ENCODE results near the gene BMI1.
"Not testable (repeated sequence)": the region's sequence is repeated elsewhere in the genome, so short reads cannot be mapped to it uniquely, and the experiment has no call there.

BMI1 gene

DNA sequence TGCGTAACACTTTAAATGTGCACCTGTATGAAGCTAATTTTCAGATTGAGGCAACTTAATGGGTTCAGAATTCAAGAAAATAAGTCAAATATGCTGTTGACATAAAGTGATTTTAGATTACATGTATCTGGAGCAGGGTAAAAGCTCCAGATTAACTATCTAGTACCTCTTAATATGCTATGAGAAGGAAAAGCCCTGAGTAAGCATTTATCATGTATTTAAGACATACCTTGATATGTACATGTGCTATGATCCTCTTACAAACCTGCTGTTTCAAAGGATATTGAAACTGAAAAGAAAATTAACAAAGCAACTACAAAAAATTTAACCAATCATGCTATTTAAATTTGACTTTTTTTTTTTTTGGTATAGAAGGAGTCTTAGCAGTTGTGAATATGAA is 28.9 kb downstream of the BMI1 start:
- no CpG with 5 or more reads among the region's 1 CpG for WGBS, 2 donors (ENCODE audit: extremely low coverage in 2 of 2, insufficient read length in 2 of 2, insufficient replicate concordance in 1 of 2)
- no peak for DNase-seq (ENCODE audit: low spot score)
- H2BK12ac ChIP-seq (ENCODE audit: low read length) = no peak overlapping the region

DNA sequence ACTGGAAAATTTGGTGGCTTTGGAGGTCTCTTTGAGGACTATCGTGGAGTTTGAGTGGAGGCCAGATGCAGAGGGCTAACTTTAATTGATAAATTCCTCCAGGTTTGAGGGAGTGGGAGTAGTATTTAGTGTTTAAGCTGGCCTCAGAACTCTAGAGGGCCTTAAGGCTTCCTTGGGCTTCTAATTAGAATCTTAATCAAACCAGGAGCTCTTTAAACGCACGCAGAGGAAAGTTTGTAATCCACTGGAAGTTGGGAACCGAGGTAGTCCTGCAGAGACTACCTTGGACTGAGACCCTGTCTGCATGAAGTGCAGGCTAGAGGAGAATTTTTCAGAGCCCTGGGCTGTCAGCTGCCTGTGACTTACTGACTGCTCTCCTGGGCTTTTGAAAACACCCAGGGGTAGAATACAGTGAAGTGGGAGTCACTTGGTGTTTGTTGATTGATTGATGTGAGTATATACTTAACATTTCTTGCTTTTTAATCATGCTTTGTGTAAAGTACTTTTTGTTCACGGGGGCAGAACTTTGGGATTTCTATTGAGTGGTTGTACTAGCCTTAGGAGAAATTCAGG is 30.3 kb downstream of the BMI1 start:
- no peak for DNase-seq (ENCODE audit: low spot score)
- no peak overlapping the region for H2BK120ac ChIP-seq (ENCODE audit: low read depth, low read length)
- no CpG with 5 or more reads among the region's 5 CpGs for WGBS, 2 donors (ENCODE audit: extremely low coverage in 2 of 2, insufficient read length in 2 of 2, insufficient replicate concordance in 1 of 2)
- H3K27me3 ChIP-seq (ENCODE audit: control insufficient read depth in 3 of 3, insufficient read depth in 3 of 3, low read depth in 1 of 3, low read length in 3 of 3) = peaks cover 0 to 66% (median 7%) of the 10 kb centered on the region in 3 experiments
- no peak overlapping the region for H3K14ac ChIP-seq (ENCODE audit: low read length)
- H3K79me1 ChIP-seq (ENCODE audit: low read depth, low read length) = no peaks in the 10 kb centered on the region
- no peak overlapping the region for H3K9ac ChIP-seq (ENCODE audit: low read depth, low read length, poor library complexity)
- peaks cover 0 to under 1% of the 10 kb centered on the region in 2 donors for H3K9me3 ChIP-seq (replicated peaks in 1 of 2; ENCODE audit: control insufficient read depth in 2 of 2, insufficient read depth in 1 of 2, low read depth in 1 of 2, low read length in 2 of 2)
- no peak overlapping the region for H3K4ac ChIP-seq (ENCODE audit: low read length)
- H2BK15ac ChIP-seq (ENCODE audit: low read length) = no peak overlapping the region
- H3K23ac ChIP-seq (ENCODE audit: low read depth, low read length, poor library complexity) = no peak overlapping the region
- no peak overlapping the region for H3K27ac ChIP-seq (replicated peaks; ENCODE audit: low read length)
- H2BK12ac ChIP-seq (ENCODE audit: low read length) = no peak overlapping the region
- H2AK5ac ChIP-seq (ENCODE audit: low read depth, low read length) = no peak overlapping the region
- no peak overlapping the region for H3K18ac ChIP-seq (ENCODE audit: low read length)
- no peaks in the 10 kb centered on the region for H3K4me1 ChIP-seq (ENCODE audit: control insufficient read depth in 2 of 2, insufficient read depth in 1 of 2, low read depth in 1 of 2, low read length in 2 of 2)
- H3K36me3 ChIP-seq (replicated peaks in 1 of 2; ENCODE audit: control insufficient read depth in 2 of 2, insufficient read depth in 2 of 2, low read length in 2 of 2) = no peaks in the 10 kb centered on the region
- H2AFZ ChIP-seq (ENCODE audit: low read length) = no peak overlapping the region
- no peak overlapping the region for H2BK5ac ChIP-seq (ENCODE audit: low read length)
- no peak overlapping the region for H4K91ac ChIP-seq (ENCODE audit: low read depth, low read length, poor library complexity)
- H3K4me3 ChIP-seq (ENCODE audit: low read length in 2 of 2) = no peak overlapping the region
- no peak overlapping the region for H4K8ac ChIP-seq (ENCODE audit: low read depth, low read length)
- no peak overlapping the region for H3K4me2 ChIP-seq (ENCODE audit: insufficient read depth, low read length, poor library complexity, severe bottlenecking)

More for the DNA sequence above, 28.9 kb downstream of the BMI1 start:
- peaks cover 0 to 7% of the 10 kb centered on the region in 2 donors for H3K9me3 ChIP-seq (replicated peaks in 1 of 2; ENCODE audit: control insufficient read depth in 2 of 2, insufficient read depth in 1 of 2, low read depth in 1 of 2, low read length in 2 of 2)
- H2BK120ac ChIP-seq (ENCODE audit: low read depth, low read length) = no peak overlapping the region
- H3K4me1 ChIP-seq (ENCODE audit: control insufficient read depth in 2 of 2, insufficient read depth in 1 of 2, low read depth in 1 of 2, low read length in 2 of 2) = no peaks in the 10 kb centered on the region
- H4K91ac ChIP-seq (ENCODE audit: low read depth, low read length, poor library complexity) = no peak overlapping the region
- H3K27me3 ChIP-seq (ENCODE audit: control insufficient read depth in 3 of 3, insufficient read depth in 3 of 3, low read depth in 1 of 3, low read length in 3 of 3) = peaks cover 14 to 76% (median 22%) of the 10 kb centered on the region in 3 experiments
- H3K4ac ChIP-seq (ENCODE audit: low read length) = no peak overlapping the region
- H3K9ac ChIP-seq (ENCODE audit: low read depth, low read length, poor library complexity) = no peak overlapping the region
- no peaks in the 10 kb centered on the region for H3K79me1 ChIP-seq (ENCODE audit: low read depth, low read length)
- no peak overlapping the region for H3K23ac ChIP-seq (ENCODE audit: low read depth, low read length, poor library complexity)
- H2BK5ac ChIP-seq (ENCODE audit: low read length) = no peak overlapping the region
- H2BK15ac ChIP-seq (ENCODE audit: low read length) = no peak overlapping the region
- no peak overlapping the region for H3K18ac ChIP-seq (ENCODE audit: low read length)
- no peak overlapping the region for H3K4me3 ChIP-seq (ENCODE audit: low read length in 2 of 2)
- H2AK5ac ChIP-seq (ENCODE audit: low read depth, low read length) = no peak overlapping the region
- H3K36me3 ChIP-seq (replicated peaks in 1 of 2; ENCODE audit: control insufficient read depth in 2 of 2, insufficient read depth in 2 of 2, low read length in 2 of 2) = no peaks in the 10 kb centered on the region
- no peak overlapping the region for H3K27ac ChIP-seq (replicated peaks; ENCODE audit: low read length)
- no peak overlapping the region for H4K8ac ChIP-seq (ENCODE audit: low read depth, low read length)
- H2AFZ ChIP-seq (ENCODE audit: low read length) = no peak overlapping the region
- no peak overlapping the region for H3K14ac ChIP-seq (ENCODE audit: low read length)
- H3K4me2 ChIP-seq (ENCODE audit: insufficient read depth, low read length, poor library complexity, severe bottlenecking) = no peak overlapping the region

DNA sequence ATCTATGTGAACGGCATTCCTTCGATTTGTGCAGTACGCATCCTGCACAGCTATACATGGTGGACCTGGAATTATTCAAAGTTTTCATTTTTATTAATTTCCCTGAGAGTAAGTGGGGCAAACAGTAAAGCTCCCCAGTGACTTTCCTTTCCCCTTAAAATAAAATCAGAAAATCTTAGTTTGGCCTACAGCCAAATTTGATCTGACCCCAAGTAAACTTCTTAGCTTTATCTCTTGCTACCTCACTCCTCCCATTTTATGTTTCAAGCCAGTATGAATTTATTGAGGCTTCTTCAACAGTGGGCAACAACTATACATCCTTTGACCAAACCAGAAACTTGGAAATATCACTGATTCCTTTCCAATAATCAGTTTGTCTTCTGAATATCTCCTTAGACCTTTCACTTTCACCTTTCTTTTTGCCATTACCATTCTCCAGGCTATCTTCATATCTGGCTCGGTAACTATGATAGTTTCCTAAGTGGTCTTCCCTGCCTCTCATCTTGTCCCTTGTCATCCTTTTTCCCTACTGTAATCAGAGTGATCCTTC is 35.5 kb downstream of the BMI1 start:
- Histone ChIP-seq H3K23ac (ENCODE audit: low read depth, low read length, poor library complexity) (no peak overlapping the region), H2BK5ac (ENCODE audit: low read length) (no peak overlapping the region), H2BK12ac (ENCODE audit: low read length) (no peak overlapping the region), H2AK5ac (ENCODE audit: low read depth, low read length) (no peak overlapping the region), H2AFZ (ENCODE audit: low read length) (no peak overlapping the region), H2BK15ac (ENCODE audit: low read length) (no peak overlapping the region), H3K4me1 (ENCODE audit: control insufficient read depth in 2 of 2, insufficient read depth in 1 of 2, low read depth in 1 of 2, low read length in 2 of 2) (no peaks in the 10 kb centered on the region), H3K18ac (ENCODE audit: low read length) (no peak overlapping the region), H3K27me3 (ENCODE audit: control insufficient read depth in 3 of 3, insufficient read depth in 3 of 3, low read depth in 1 of 3, low read length in 3 of 3) (peaks cover 0 to 19% (median 0%) of the 10 kb centered on the region in 3 experiments), H3K14ac (ENCODE audit: low read length) (no peak overlapping the region), H3K4ac (ENCODE audit: low read length) (no peak overlapping the region), H3K9ac (ENCODE audit: low read depth, low read length, poor library complexity) (no peak overlapping the region), H3K4me2 (ENCODE audit: insufficient read depth, low read length, poor library complexity, severe bottlenecking) (no peak overlapping the region), H4K91ac (ENCODE audit: low read depth, low read length, poor library complexity) (no peak overlapping the region), H3K79me1 (ENCODE audit: low read depth, low read length) (no peaks in the 10 kb centered on the region), H3K36me3 (replicated peaks in 1 of 2; ENCODE audit: control insufficient read depth in 2 of 2, insufficient read depth in 2 of 2, low read length in 2 of 2) (no peaks in the 10 kb centered on the region), H2BK120ac (ENCODE audit: low read depth, low read length) (no peak overlapping the region), H3K9me3 (replicated peaks in 1 of 2; ENCODE audit: control insufficient read depth in 2 of 2, insufficient read depth in 1 of 2, low read depth in 1 of 2, low read length in 2 of 2) (no peaks in the 10 kb centered on the region), H3K4me3 (ENCODE audit: low read length in 2 of 2) (no peak overlapping the region), H3K27ac (replicated peaks; ENCODE audit: low read length) (no peak overlapping the region), H4K8ac (ENCODE audit: low read depth, low read length) (no peak overlapping the region)
- WGBS, 2 donors (ENCODE audit: extremely low coverage in 2 of 2, insufficient read length in 2 of 2, insufficient replicate concordance in 1 of 2) = no CpG with 5 or more reads among the region's 4 CpGs
- no peak for DNase-seq (ENCODE audit: low spot score)

DNA sequence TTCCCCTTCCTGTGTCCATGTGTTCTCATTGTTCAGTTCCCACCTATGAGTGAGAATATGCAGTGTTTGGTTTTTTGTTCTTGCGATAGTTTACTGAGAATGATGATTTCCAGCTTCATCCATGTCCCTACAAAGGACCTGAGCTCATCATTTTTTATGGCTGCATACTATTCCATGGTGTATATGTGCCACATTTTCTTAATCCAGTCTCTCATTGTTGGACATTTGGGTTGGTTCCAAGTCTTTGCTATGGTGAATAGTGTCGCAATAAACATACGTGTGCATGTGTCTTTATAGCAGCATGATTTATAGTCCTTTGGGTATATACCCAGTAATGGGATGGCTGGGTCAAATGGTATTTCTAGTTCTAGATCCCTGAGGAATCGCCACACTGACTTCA is 36.9 kb downstream of the BMI1 start:
- not testable (repeated sequence) for DNase-seq (ENCODE audit: low spot score); H3K4me1 ChIP-seq (ENCODE audit: control insufficient read depth in 2 of 2, insufficient read depth in 1 of 2, low read depth in 1 of 2, low read length in 2 of 2); H3K27ac ChIP-seq (replicated peaks; ENCODE audit: low read length); H3K9ac ChIP-seq (ENCODE audit: low read depth, low read length, poor library complexity); H3K18ac ChIP-seq (ENCODE audit: low read length); H4K8ac ChIP-seq (ENCODE audit: low read depth, low read length); H3K23ac ChIP-seq (ENCODE audit: low read depth, low read length, poor library complexity); H3K36me3 ChIP-seq (replicated peaks in 1 of 2; ENCODE audit: control insufficient read depth in 2 of 2, insufficient read depth in 2 of 2, low read length in 2 of 2); H2AFZ ChIP-seq (ENCODE audit: low read length); H2BK120ac ChIP-seq (ENCODE audit: low read depth, low read length); H2BK5ac ChIP-seq (ENCODE audit: low read length); H3K4me2 ChIP-seq (ENCODE audit: insufficient read depth, low read length, poor library complexity, severe bottlenecking); H2BK12ac ChIP-seq (ENCODE audit: low read length); H3K4ac ChIP-seq (ENCODE audit: low read length); H3K9me3 ChIP-seq (replicated peaks in 1 of 2; ENCODE audit: control insufficient read depth in 2 of 2, insufficient read depth in 1 of 2, low read depth in 1 of 2, low read length in 2 of 2); H4K91ac ChIP-seq (ENCODE audit: low read depth, low read length, poor library complexity); H3K4me3 ChIP-seq (ENCODE audit: low read length in 2 of 2); H3K79me1 ChIP-seq (ENCODE audit: low read depth, low read length); H2BK15ac ChIP-seq (ENCODE audit: low read length); H2AK5ac ChIP-seq (ENCODE audit: low read depth, low read length); H3K14ac ChIP-seq (ENCODE audit: low read length)
- no CpG with 5 or more reads among the region's 4 CpGs for WGBS, 2 donors (ENCODE audit: extremely low coverage in 2 of 2, insufficient read length in 2 of 2, insufficient replicate concordance in 1 of 2)
- peaks cover 0 to 19% (median 0%) of the 10 kb centered on the region in 3 experiments for H3K27me3 ChIP-seq (ENCODE audit: control insufficient read depth in 3 of 3, insufficient read depth in 3 of 3, low read depth in 1 of 3, low read length in 3 of 3)

Measured in neuronal stem cell (in vitro differentiated cells).